Measurements from ENCODE around the gene SLC30A2.

DNA sequence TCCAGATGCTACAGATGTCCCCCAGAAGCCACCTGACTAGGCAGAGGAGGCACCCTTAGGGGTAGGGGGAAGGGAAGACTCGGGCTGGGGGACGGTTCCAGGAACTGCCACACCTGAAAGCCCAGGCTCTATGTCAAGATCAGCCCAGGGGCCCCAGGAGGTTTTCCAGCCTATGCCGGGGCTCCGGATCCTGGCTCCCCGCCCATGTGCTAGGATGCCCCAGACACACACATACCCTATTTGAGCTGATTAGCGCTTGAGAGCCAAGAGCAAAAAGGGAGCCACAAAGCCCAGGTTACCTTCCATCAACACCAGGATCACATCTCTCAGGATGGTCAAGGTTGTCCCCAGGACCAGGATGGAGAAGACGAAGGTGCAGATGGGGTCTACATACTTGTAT lies 4.5 kb downstream of the SLC30A2 start:
- TF ChIP-seq, protein P1, sequence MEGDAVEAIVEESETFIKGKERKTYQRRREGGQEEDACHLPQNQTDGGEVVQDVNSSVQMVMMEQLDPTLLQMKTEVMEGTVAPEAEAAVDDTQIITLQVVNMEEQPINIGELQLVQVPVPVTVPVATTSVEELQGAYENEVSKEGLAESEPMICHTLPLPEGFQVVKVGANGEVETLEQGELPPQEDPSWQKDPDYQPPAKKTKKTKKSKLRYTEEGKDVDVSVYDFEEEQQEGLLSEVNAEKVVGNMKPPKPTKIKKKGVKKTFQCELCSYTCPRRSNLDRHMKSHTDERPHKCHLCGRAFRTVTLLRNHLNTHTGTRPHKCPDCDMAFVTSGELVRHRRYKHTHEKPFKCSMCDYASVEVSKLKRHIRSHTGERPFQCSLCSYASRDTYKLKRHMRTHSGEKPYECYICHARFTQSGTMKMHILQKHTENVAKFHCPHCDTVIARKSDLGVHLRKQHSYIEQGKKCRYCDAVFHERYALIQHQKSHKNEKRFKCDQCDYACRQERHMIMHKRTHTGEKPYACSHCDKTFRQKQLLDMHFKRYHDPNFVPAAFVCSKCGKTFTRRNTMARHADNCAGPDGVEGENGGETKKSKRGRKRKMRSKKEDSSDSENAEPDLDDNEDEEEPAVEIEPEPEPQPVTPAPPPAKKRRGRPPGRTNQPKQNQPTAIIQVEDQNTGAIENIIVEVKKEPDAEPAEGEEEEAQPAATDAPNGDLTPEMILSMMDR (IDR thresholded peaks at IDR 0.05), result no peak
- TF ChIP-seq POLR2A (IDR thresholded peaks at IDR 0.05), result no peak
